ENCODE results near the gene NFATC3.

Gene NFATC3

DNA sequence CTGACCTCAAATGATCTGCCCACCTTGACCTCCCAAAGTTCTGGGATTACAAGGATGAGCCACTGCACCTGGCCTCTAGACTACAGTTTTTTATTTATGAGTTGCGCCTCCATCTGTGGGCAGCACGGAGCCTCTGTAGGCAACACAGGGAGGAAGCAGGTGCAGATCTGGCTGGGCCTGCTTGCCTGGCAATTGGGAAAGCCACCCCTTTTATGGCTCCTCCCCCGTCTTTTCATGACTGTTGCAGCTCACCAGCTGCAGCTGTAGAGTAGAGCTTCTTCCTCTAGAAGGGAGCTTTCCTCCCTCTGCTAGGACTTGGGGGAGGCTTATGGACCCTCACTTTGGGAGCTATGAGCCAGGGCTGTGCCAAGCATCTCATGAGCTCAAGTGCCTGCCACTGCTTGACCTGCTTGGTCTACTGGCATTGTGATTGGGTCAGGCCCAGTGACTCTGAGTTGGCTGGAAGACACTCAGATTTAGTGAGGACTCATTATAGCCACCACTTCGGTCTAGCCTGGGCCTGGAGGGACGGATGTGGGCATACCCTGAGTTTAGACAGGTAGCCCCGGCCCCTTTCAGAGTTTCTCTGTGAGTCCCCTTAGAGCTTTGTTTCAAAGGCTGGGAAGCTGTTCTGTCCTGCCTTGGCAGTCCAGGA, 172.2 kb downstream of the NFATC3 start:
- DNase-seq (ENCODE audit: low read depth): no peak
- no peak overlapping the region for H3K4me3 ChIP-seq (ENCODE audit: control insufficient read depth, low read depth, low read length)
- TF ChIP-seq, protein P1, sequence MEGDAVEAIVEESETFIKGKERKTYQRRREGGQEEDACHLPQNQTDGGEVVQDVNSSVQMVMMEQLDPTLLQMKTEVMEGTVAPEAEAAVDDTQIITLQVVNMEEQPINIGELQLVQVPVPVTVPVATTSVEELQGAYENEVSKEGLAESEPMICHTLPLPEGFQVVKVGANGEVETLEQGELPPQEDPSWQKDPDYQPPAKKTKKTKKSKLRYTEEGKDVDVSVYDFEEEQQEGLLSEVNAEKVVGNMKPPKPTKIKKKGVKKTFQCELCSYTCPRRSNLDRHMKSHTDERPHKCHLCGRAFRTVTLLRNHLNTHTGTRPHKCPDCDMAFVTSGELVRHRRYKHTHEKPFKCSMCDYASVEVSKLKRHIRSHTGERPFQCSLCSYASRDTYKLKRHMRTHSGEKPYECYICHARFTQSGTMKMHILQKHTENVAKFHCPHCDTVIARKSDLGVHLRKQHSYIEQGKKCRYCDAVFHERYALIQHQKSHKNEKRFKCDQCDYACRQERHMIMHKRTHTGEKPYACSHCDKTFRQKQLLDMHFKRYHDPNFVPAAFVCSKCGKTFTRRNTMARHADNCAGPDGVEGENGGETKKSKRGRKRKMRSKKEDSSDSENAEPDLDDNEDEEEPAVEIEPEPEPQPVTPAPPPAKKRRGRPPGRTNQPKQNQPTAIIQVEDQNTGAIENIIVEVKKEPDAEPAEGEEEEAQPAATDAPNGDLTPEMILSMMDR (conservative IDR thresholded peaks at IDR 0.05; ENCODE audit: control insufficient read depth, insufficient read depth, low read depth, low read length): no peak

DNA sequence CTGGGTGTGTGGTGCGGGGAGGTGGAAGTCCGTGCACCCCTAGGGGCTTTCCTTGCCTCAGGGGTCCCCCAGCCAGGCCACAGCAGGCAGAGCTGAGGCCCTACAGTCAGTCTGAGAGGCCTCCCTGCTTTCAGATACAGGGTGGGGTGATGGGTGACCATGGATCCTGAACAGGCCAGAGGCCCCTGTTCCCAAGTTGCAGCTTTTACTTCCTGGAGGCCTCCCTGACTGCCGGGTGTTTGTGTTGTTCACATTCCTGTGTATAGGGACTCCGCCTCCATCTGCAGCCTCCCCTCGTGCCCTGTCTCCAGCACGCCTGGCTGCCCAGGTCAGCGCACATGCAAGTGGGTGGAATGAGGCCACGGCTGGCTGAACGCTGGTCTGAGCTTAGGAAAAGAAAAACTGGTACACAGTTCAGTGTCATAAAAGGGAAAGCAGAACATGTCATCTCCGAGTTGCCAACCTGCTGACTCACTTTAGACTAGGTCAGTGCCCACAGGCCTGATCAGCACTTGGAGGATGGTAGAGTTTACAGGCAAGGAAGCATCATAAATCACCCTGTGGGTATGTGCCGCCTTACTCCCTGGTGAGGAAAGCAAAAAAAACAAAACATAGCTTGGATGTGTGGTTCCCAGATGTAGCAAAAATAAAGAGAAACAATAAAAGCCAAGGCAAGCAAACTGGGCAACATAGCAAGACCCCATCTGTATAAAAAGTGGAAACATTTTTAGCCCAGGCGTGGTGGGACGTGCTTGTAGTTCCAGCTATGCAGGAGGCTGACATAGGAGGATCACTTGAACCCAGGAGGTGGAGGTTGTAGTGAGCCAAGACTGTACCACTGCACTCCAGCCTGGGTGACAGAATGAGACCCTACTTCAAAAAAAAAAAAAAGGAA, 173.0 kb downstream of the NFATC3 start:
- DNase-seq (ENCODE audit: low read depth): peak; percentile 45
- H3K4me3 ChIP-seq (ENCODE audit: control insufficient read depth, low read depth, low read length): no peak overlapping the region
- TF ChIP-seq, protein P1 (conservative IDR thresholded peaks at IDR 0.05; ENCODE audit: control insufficient read depth, insufficient read depth, low read depth, low read length): no peak

DNA sequence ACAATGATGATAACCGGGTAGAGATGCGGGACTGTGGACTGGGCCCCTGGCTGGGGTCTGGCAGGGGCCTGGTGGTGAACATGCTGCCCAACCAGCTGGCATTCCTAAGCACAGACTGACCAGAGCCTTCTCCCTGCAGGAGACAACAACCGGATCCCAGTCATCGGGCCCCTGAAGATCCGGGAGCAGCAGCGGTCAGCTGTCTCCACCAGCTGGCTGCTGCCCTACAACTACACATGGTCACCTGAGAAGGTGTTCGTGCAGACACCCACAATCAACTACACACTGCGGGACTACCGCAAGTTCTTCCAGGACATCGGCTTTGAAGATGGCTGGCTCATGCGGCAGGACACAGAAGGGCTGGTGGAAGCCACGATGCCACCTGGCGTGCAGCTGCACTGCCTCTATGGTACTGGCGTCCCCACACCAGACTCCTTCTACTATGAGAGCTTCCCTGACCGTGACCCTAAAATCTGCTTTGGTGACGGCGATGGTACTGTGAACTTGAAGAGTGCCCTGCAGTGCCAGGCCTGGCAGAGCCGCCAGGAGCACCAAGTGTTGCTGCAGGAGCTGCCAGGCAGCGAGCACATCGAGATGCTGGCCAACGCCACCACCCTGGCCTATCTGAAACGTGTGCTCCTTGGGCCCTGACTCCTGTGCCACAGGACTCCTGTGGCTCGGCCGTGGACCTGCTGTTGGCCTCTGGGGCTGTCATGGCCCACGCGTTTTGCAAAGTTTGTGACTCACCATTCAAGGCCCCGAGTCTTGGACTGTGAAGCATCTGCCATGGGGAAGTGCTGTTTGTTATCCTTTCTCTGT, 174.0 kb downstream of the NFATC3 start:
- TF ChIP-seq, protein P1 (conservative IDR thresholded peaks at IDR 0.05; ENCODE audit: control insufficient read depth, insufficient read depth, low read depth, low read length): no peak
- H3K4me3 ChIP-seq (ENCODE audit: control insufficient read depth, low read depth, low read length): no peak overlapping the region
- no peak for DNase-seq (ENCODE audit: low read depth)

DNA sequence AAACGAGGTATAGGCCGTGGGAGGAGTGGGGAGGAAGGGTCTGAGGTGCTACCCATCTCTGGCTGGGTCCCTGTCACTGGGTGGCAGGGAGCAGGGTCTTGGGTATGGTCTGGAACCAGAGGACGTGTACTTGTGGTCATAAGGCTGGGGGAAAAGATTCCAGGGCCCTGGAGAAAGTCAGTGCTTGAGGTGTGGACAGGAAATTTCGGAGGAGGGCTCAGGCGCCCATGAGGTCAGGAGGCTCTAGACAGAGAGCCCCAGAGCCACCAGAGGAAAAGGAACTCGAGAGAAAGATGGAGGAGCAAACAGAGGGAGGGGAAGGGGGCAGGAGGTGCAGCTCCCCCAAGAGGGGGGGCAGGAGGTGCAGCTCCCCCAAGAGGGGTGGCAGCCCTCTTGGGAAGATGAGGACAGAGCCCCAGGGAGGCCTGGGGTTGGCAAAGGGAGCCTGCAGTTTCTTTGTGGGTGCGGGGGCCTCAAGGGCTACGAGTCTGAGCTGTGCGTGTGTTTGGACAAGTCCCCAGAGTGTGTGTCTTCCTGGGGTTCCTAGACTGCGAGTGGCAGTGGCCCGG, 178.5 kb downstream of the NFATC3 start:
- TF ChIP-seq, protein P1 (conservative IDR thresholded peaks at IDR 0.05; ENCODE audit: control insufficient read depth, insufficient read depth, low read depth, low read length): no peak

DNA sequence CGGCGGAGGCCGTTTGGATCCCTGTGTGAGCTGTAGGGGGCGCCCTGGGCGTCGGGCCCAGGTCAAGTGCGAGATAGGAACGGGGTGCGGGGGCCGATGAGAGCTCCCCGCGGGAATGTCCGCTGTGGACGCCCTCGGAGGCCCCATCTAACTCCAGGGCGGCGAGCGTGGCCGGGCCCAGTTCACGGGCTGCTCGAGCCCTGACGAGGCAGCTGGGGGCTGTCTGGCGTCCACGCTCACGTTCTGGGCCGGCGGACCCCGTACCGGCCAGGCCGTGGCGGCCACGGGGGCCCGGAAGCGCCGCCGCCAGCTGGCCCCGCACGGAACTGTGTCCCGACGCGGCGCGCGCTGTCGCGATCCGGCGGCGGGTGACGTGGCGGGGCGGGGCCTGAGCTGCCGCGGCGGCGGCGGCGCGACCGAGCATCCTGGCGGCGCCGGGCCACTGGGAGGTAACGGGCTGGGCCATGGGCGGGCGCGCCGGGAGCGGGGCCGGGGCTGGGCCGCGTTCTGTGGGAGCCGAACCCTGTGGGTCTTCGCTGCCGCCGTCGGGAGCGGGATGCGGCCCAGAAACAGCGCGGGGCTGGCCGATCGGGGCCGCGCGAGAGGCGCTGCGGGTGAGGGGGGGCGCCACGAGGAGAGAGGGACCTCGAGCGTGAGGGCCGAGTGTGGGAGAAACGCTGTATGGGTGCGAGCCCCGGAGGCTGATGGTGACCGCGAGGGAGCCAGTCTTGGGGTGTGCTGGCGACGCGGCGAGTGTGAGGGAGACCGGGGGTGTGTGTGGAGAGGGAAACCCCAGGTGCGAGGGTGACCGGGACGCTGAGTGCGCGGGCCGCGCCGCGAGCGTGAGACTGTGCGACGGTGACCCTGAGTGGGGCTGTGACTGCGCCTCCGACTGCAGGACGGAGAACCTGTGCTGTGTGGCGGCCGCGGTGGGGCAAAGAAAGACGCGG, 179.2 kb downstream of the NFATC3 start, which contains the start of gene SLC7A6:
TSS of gene SLC7A6 (plus strand) at position 399 of the 950 bp plus-strand sequence. CDS start 10,201 bp downstream, outside the sequence.
- peak within 1 kb of the TSS; percentile 90 for H3K4me3 ChIP-seq (ENCODE audit: control insufficient read depth, low read depth, low read length)
- DNase-seq (ENCODE audit: low read depth): peak; percentile 64
- TF ChIP-seq, protein P1 (conservative IDR thresholded peaks at IDR 0.05; ENCODE audit: control insufficient read depth, insufficient read depth, low read depth, low read length): peak; percentile 59

More for the DNA sequence above, 178.5 kb downstream of the NFATC3 start:
- H3K4me3 ChIP-seq (ENCODE audit: control insufficient read depth, low read depth, low read length): peak overlapping the region; percentile 50
- DNase-seq (ENCODE audit: low read depth): no peak

Measured in fibroblast of mammary gland (primary cell).